GM12865 (cell line): ENCODE results near the gene MPC1L.

ENCODE experiments used
- DNase-seq: peaks from one replicate; pipeline ENCODE4 v3.0.0; 2010; ENCODE audit warnings: low read depth
- H3K4me3 ChIP-seq: 2 replicates; pipeline ENCODE4 v1.5.1; 2011; ENCODE audit warnings: mild to moderate bottlenecking, low read depth, low read length, control low read depth
- CTCF ChIP-seq: IDR thresholded peaks from 2 replicates; pipeline ENCODE4 v1.5.1; 2011; ENCODE audit warnings: low read length, control low read depth, low read depth, inconsistent platforms; ENCODE audit not compliant: insufficient read depth; ENCODE audit errors: missing control alignments

The MPC1L gene

GRCh38 chrX:40612511-40612910 lies 10.7 kb upstream of the MPC1L start:
- H3K4me3 ChIP-seq = no peak overlapping the region
- no peak for TF ChIP-seq CTCF
- no peak for DNase-seq

GRCh38 chrX:40615976-40616375 lies 7.3 kb upstream of the MPC1L start:
- no peak for TF ChIP-seq CTCF
- H3K4me3 ChIP-seq = no peak overlapping the region
- no peak for DNase-seq

- no peak overlapping the region for H3K4me3 ChIP-seq
- TF ChIP-seq CTCF = no peak
- no peak for DNase-seq
Observed at GRCh38 chrX:40617566-40617965, 5.7 kb upstream of the MPC1L start.

- H3K4me3 ChIP-seq = no peak overlapping the region
- no peak for DNase-seq
Observed at GRCh38 chrX:40622479-40623138, 619 bp upstream of the MPC1L start.

GRCh38 chrX:40623665-40624064 lies 437 bp downstream of the MPC1L start:
- no peak overlapping the region for H3K4me3 ChIP-seq
- DNase-seq = no peak
- no peak for TF ChIP-seq CTCF

More at GRCh38 chrX:40622479-40623138, 619 bp upstream of the MPC1L start:
- no peak for TF ChIP-seq CTCF

GRCh38 chrX:40625294-40625693 lies 2.1 kb downstream of the MPC1L start:
- DNase-seq = no peak
- H3K4me3 ChIP-seq = no peak overlapping the region
- no peak for TF ChIP-seq CTCF

GRCh38 chrX:40628506-40628905 lies 5.3 kb downstream of the MPC1L start:
- DNase-seq = no peak
- TF ChIP-seq CTCF = no peak
- H3K4me3 ChIP-seq = no peak overlapping the region
